ENCODE measurements around the gene ENOSF1.

ENOSF1 gene

DNA sequence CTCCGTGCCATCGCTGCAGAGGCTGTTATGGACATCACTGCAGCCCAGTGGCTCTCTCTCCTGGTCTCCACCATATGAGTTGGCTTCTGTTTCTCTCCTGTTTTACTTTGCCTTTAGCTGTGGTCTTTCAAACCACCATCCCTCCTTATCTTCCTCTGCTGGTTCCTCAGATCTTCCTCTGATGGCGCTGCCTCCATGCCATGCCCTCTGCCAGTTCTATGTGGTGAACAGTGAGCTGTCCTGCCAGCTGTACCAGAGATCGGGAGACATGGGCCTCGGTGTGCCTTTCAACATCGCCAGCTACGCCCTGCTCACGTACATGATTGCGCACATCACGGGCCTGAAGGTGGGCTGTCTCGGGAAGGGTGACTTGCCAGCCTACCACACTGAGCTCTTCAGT, 41.9 kb downstream of the ENOSF1 start:
- H3K4me1 ChIP-seq (ENCODE audit: control insufficient read depth, insufficient read depth, low read length): no peaks in the 10 kb centered on the region
- H3K9ac ChIP-seq (ENCODE audit: low read depth, low read length): no peak overlapping the region
- H3K4me3 ChIP-seq (ENCODE audit: low read length): no peak overlapping the region
- peaks cover 65% of the 10 kb centered on the region for H3K36me3 ChIP-seq (ENCODE audit: insufficient read depth, low read length)
- H3K4me2 ChIP-seq (ENCODE audit: low read length): no peak overlapping the region
- no peaks in the 10 kb centered on the region for H3K27me3 ChIP-seq (ENCODE audit: control insufficient read depth, insufficient read depth, low read length)
- no peaks in the 10 kb centered on the region for H3K9me3 ChIP-seq (replicated peaks; ENCODE audit: low read length)

DNA sequence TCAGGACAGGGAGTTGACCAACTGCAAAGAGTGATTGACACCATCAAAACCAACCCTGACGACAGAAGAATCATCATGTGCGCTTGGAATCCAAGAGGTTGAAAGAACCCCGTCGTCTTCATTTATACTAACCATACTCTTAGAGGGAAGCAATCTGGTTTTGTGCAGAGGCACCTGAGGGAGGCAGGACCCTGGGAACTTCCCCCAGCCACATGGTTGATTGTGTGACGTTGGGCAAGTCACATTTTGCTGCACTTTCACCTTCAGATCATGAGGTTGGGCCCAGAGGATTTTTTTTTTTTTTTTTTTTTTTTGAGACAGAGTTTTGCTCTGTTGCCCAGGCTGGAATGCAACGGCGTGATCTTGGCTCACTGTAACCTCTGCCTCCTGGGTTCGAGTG, 43.4 kb downstream of the ENOSF1 start:
- Histone ChIP-seq H3K4me1 (ENCODE audit: control insufficient read depth, insufficient read depth, low read length) (no peaks in the 10 kb centered on the region), H3K4me3 (ENCODE audit: low read length) (no peak overlapping the region), H3K36me3 (ENCODE audit: insufficient read depth, low read length) (peaks cover 63% of the 10 kb centered on the region), H3K9me3 (replicated peaks; ENCODE audit: low read length) (no peaks in the 10 kb centered on the region), H3K4me2 (ENCODE audit: low read length) (no peak overlapping the region), H3K27me3 (ENCODE audit: control insufficient read depth, insufficient read depth, low read length) (no peaks in the 10 kb centered on the region), H3K9ac (ENCODE audit: low read depth, low read length) (no peak overlapping the region)

DNA sequence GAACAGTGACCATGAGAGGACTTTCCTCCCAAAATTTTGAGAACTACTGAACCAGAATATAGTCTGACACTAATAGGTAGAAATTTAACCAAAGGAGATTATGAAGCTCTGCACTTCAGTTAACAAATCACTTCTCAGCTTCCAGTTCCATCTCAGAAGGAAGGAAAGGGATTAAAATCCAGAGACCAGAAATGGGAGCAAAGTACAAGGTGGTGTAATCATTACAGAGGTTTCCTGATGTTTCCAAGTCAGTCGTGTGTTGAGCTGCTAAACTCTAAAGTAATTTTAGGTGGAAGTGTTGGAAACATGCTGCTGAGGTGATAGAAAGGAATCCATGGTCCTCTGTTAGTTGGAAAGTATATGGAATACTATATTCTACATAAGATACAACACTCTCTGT, 44.2 kb downstream of the ENOSF1 start:
- Histone ChIP-seq H3K9ac (ENCODE audit: low read depth, low read length) (no peak overlapping the region), H3K36me3 (ENCODE audit: insufficient read depth, low read length) (peaks cover 55% of the 10 kb centered on the region), H3K4me1 (ENCODE audit: control insufficient read depth, insufficient read depth, low read length) (no peaks in the 10 kb centered on the region), H3K4me2 (ENCODE audit: low read length) (no peak overlapping the region), H3K4me3 (ENCODE audit: low read length) (no peak overlapping the region), H3K9me3 (replicated peaks; ENCODE audit: low read length) (no peaks in the 10 kb centered on the region), H3K27me3 (ENCODE audit: control insufficient read depth, insufficient read depth, low read length) (no peaks in the 10 kb centered on the region)

DNA sequence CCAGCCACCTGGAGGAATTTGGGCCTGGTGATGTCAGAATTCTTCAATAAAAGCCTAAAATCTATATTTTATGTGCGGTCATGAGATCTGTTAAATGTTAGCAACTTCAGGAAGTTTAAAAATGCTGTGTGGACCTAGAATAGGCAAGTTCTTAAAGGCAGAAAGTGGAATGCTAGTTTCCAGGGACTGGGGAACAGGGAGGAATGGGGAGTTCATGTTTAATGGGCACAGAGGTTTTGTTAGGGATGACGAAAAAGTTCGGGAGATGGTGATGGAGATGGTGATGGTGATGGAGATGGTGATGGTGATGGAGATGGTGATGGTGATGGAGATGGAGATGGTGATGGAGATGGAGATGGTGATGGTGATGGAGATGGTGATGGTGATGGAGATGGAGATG, 45.8 kb downstream of the ENOSF1 start:
- Histone ChIP-seq H3K9me3 (replicated peaks; ENCODE audit: low read length) (no peaks in the 10 kb centered on the region), H3K4me2 (ENCODE audit: low read length) (no peak overlapping the region), H3K36me3 (ENCODE audit: insufficient read depth, low read length) (peaks cover 46% of the 10 kb centered on the region), H3K4me3 (ENCODE audit: low read length) (no peak overlapping the region), H3K9ac (ENCODE audit: low read depth, low read length) (no peak overlapping the region), H3K27me3 (ENCODE audit: control insufficient read depth, insufficient read depth, low read length) (no peaks in the 10 kb centered on the region), H3K4me1 (ENCODE audit: control insufficient read depth, insufficient read depth, low read length) (no peaks in the 10 kb centered on the region)

DNA sequence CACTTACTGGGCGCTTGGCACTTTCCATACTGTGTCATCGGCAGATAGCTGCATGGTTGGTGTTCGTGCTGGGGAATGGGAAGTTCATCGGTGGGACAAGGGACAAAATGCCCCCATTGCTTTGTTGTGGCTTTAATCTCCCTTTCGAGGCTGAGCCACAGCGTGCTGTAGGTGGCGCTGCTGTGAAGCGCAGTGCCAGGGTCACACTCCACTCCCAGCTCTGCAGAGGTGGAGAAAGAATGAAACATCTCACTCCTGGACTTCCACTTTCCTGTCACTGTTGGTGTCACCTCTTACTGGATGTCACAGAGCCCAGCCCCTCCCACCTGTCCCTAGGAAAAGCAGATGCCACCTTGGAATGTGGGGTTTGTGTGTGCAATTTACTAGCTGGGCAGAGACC, 46.3 kb downstream of the ENOSF1 start:
- Histone ChIP-seq H3K27me3 (ENCODE audit: control insufficient read depth, insufficient read depth, low read length) (no peaks in the 10 kb centered on the region), H3K9ac (ENCODE audit: low read depth, low read length) (no peak overlapping the region), H3K4me3 (ENCODE audit: low read length) (no peak overlapping the region), H3K9me3 (replicated peaks; ENCODE audit: low read length) (no peaks in the 10 kb centered on the region), H3K4me2 (ENCODE audit: low read length) (no peak overlapping the region), H3K36me3 (ENCODE audit: insufficient read depth, low read length) (peaks cover 45% of the 10 kb centered on the region), H3K4me1 (ENCODE audit: control insufficient read depth, insufficient read depth, low read length) (no peaks in the 10 kb centered on the region)

DNA sequence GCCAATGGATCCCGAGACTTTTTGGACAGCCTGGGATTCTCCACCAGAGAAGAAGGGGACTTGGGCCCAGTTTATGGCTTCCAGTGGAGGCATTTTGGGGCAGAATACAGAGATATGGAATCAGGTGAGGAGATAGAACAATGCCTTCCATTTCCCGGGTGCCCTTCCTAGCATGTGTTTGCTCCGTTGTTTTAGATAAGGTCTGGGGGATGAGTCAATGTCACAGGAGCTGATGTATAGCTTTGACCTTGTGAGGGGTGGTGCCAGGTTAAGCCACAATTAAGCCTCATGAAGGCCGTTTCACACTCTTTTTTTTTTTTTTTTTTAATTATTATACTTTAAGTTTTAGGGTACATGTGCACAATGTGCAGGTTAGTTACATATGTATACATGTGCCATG, 50.2 kb downstream of the ENOSF1 start:
- no peak overlapping the region for H3K4me3 ChIP-seq (ENCODE audit: low read length)
- no peaks in the 10 kb centered on the region for H3K9me3 ChIP-seq (replicated peaks; ENCODE audit: low read length)
- no peak overlapping the region for H3K4me2 ChIP-seq (ENCODE audit: low read length)
- no peak overlapping the region for H3K9ac ChIP-seq (ENCODE audit: low read depth, low read length)
- H3K36me3 ChIP-seq (ENCODE audit: insufficient read depth, low read length): peaks cover 33% of the 10 kb centered on the region
- H3K27me3 ChIP-seq (ENCODE audit: control insufficient read depth, insufficient read depth, low read length): no peaks in the 10 kb centered on the region
- H3K4me1 ChIP-seq (ENCODE audit: control insufficient read depth, insufficient read depth, low read length): peaks cover 6% of the 10 kb centered on the region

DNA sequence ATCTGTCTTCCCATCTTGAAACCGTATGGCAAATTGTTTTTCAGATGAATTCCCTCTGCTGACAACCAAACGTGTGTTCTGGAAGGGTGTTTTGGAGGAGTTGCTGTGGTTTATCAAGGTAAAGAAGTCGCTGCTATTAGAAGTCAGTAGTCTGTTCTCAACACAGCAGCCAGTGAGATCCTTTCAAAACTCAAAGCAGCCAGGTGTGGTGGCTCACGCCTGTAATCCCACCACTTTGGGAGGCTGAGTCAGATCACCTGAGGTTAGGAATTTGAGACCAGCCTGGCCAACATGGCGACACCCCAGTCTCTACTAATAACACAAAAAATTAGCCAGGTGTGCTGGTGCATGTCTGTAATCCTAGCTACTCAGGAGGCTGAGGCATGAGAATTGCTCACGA, 52.8 kb downstream of the ENOSF1 start:
- Histone ChIP-seq H3K4me2 (ENCODE audit: low read length) (peak overlapping the region; percentile 94), H3K9me3 (replicated peaks; ENCODE audit: low read length) (no peaks in the 10 kb centered on the region), H3K4me3 (ENCODE audit: low read length) (no peak overlapping the region), H3K4me1 (ENCODE audit: control insufficient read depth, insufficient read depth, low read length) (peaks cover 6% of the 10 kb centered on the region), H3K27me3 (ENCODE audit: control insufficient read depth, insufficient read depth, low read length) (no peaks in the 10 kb centered on the region), H3K36me3 (ENCODE audit: insufficient read depth, low read length) (peaks cover 27% of the 10 kb centered on the region), H3K9ac (ENCODE audit: low read depth, low read length) (no peak overlapping the region)

DNA sequence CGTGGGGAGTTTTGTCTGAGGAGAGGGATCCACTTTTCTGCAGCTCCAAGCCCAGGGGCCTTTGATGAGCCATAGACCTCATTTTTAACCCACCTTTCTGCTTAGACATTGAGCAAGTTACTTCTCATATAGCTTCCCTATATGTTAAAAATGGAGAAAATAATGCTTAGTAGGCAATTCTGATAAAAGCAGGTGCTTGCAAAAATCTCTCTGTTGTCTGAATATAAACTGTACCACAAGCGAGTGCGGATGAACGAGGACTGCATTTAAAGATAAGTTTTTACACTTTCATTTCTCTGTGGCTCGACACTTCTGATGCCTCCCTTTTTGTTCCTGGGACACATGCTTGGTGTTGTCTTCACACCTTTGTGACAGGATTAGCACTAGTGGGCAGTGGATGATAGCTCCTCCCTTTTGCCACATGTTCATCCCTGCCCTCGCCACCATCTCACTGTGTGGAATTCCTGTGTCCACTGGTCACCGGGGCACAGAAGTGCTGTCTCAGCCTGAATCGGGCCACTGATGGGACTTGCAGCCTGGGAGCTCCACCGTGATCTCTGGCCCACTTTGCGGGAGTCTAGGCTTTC, 53.4 kb downstream of the ENOSF1 start:
- Histone ChIP-seq H3K4me3 (ENCODE audit: low read length) (peak overlapping the region; percentile 94), H3K9me3 (replicated peaks; ENCODE audit: low read length) (no peaks in the 10 kb centered on the region), H3K9ac (ENCODE audit: low read depth, low read length) (peak overlapping the region; percentile 87), H3K4me2 (ENCODE audit: low read length) (peak overlapping the region; percentile 94), H3K27me3 (ENCODE audit: control insufficient read depth, insufficient read depth, low read length) (no peaks in the 10 kb centered on the region), H3K36me3 (ENCODE audit: insufficient read depth, low read length) (peaks cover 27% of the 10 kb centered on the region), H3K4me1 (ENCODE audit: control insufficient read depth, insufficient read depth, low read length) (peaks cover 6% of the 10 kb centered on the region)

DNA sequence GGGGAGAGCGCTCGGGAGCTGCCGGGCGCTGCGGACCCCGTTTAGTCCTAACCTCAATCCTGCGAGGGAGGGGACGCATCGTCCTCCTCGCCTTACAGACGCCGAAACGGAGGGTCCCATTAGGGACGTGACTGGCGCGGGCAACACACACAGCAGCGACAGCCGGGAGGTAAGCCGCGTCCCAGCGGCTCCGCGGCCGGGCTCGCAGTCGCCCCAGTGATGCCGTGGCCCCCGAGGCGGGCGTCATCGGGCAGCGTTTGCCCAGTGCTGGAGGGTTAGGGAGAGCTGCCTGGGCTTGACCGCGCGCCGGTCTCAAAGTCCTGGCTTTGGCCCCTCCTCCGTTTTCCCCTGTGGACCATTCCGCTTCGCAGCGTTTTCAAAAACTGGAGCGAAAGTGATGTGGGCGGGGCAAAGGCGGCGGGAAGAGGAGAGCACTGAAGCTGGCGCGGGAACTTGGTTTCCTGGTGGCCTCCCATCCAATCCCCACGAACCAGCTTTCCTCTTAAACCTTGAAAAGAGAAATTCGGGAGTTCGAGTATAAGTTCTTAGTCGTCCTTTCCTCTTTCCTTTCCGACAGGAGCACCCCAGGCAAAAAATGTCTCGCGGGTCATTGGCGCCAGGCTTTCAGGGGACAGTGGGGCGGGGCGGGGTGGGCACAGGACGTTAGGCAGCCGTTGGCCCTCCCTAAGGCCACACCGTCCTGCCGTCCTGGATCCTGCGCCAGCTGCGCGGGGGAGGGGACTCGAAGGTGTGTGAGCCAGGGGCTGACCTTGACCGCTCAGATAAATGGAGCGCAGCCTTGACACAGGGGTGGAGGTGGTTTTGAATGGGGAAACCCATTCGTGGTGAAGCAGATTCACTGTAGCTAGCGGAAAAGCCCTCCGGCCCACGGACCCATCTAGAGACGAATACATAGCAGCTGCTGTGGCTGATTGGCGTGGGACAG, 54.2 kb downstream of the ENOSF1 start:
- peak overlapping the region; percentile 94 for H3K4me2 ChIP-seq (ENCODE audit: low read length)
- H3K4me1 ChIP-seq (ENCODE audit: control insufficient read depth, insufficient read depth, low read length): peaks cover 6% of the 10 kb centered on the region
- no peaks in the 10 kb centered on the region for H3K27me3 ChIP-seq (ENCODE audit: control insufficient read depth, insufficient read depth, low read length)
- peak overlapping the region; percentile 87 for H3K9ac ChIP-seq (ENCODE audit: low read depth, low read length)
- no peaks in the 10 kb centered on the region for H3K9me3 ChIP-seq (replicated peaks; ENCODE audit: low read length)
- H3K4me3 ChIP-seq (ENCODE audit: low read length): peak overlapping the region; percentile 94
- peaks cover 27% of the 10 kb centered on the region for H3K36me3 ChIP-seq (ENCODE audit: insufficient read depth, low read length)

DNA sequence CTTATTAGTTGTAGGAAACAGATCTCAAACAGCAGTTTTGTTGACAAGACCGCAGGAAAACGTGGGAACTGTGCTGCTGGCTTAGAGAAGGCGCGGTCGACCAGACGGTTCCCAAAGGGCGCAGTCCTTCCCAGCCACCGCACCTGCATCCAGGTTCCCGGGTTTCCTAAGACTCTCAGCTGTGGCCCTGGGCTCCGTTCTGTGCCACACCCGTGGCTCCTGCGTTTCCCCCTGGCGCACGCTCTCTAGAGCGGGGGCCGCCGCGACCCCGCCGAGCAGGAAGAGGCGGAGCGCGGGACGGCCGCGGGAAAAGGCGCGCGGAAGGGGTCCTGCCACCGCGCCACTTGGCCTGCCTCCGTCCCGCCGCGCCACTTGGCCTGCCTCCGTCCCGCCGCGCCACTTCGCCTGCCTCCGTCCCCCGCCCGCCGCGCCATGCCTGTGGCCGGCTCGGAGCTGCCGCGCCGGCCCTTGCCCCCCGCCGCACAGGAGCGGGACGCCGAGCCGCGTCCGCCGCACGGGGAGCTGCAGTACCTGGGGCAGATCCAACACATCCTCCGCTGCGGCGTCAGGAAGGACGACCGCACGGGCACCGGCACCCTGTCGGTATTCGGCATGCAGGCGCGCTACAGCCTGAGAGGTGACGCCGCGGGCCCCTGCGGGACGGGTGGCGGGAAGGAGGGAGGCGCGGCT, 55.0 kb downstream of the ENOSF1 start, which contains the start of gene TYMS:
Gene TYMS (plus strand): TSS at position 343 of the 690 bp plus-strand sequence. CDS start 90 bp downstream, at position 433.
- Histone ChIP-seq H3K27me3 (ENCODE audit: control insufficient read depth, insufficient read depth, low read length) (no peaks in the 10 kb centered on the region), H3K36me3 (ENCODE audit: insufficient read depth, low read length) (peaks cover 27% of the 10 kb centered on the region), H3K9ac (ENCODE audit: low read depth, low read length) (peak within 1 kb of the TSS; percentile 87), H3K4me1 (ENCODE audit: control insufficient read depth, insufficient read depth, low read length) (peaks cover 6% of the 10 kb centered on the region), H3K4me3 (ENCODE audit: low read length) (peak within 1 kb of the TSS; percentile 94), H3K4me2 (ENCODE audit: low read length) (peak within 1 kb of the TSS; percentile 94), H3K9me3 (replicated peaks; ENCODE audit: low read length) (no peaks in the 10 kb centered on the region)

DNA sequence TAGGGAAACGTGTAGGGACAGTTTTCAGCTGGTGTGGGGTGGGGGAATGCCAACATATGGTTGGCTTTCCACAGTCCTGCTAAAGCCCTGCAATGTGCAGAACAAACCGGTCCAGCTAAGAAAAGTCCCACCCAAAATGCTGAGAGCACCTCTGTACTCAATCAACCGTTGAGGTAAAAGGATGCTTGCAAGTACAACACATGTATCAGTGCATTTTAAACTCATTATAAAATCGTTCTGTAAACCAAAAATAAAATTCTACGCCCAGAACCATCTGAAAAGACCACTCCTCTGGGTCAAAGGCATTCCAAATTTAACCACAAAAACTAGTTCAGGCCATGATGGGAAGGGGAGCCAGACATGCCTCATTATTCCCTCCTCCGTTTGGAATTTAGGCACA, 57.0 kb downstream of the ENOSF1 start:
- no peak overlapping the region for H3K4me2 ChIP-seq (ENCODE audit: low read length)
- H3K4me3 ChIP-seq (ENCODE audit: low read length): no peak overlapping the region
- H3K27me3 ChIP-seq (ENCODE audit: control insufficient read depth, insufficient read depth, low read length): no peaks in the 10 kb centered on the region

More for the DNA sequence above, 57.0 kb downstream of the ENOSF1 start:
- H3K36me3 ChIP-seq (ENCODE audit: insufficient read depth, low read length): peaks cover 12% of the 10 kb centered on the region
- no peaks in the 10 kb centered on the region for H3K9me3 ChIP-seq (replicated peaks; ENCODE audit: low read length)
- no peak overlapping the region for H3K9ac ChIP-seq (ENCODE audit: low read depth, low read length)
- H3K4me1 ChIP-seq (ENCODE audit: control insufficient read depth, insufficient read depth, low read length): peaks cover 9% of the 10 kb centered on the region
